ENCODE measurements around the gene GFPT1.

GRCh38 chr2:69424419-69424818 lies 37.4 kb upstream of the GFPT1 start:
- TF ChIP-seq OVOL3 (tag by site-specific recombination; IDR thresholded peaks at IDR 0.05): no peak
- TF ChIP-seq ZNF558 (tag by site-specific recombination; IDR thresholded peaks at IDR 0.05): no peak
- no peak for TF ChIP-seq ZNF792 (tag by site-specific recombination; IDR thresholded peaks at IDR 0.05)
- no peak for TF ChIP-seq CTCF (tag by site-specific recombination; IDR thresholded peaks at IDR 0.05)
- TF ChIP-seq MEIS1 (CRISPR knock-in tag; IDR thresholded peaks at IDR 0.05; ENCODE audit: borderline replicate concordance): no peak

Data from HEK293 (cell line).